D721Med (cell line): Measurements from ENCODE around the gene CHMP4B.
"Not testable (repeated sequence)": the region's sequence is repeated elsewhere in the genome, so short reads cannot be mapped to it uniquely, and the experiment has no call there.

Source experiments
- DNase-seq: peaks from one replicate; pipeline ENCODE4 v3.0.0; 2011; ENCODE audit warnings: low spot score; ENCODE audit not compliant: insufficient read length
- FAIRE-seq: peaks from 2 replicates; lab custom pipeline; 2011; peaks lifted over from hg19 to GRCh38; lab: Jason Lieb, UNC
- CTCF ChIP-seq: IDR thresholded peaks from 2 replicates; pipeline ENCODE4 v1.5.1; 2012; ENCODE audit warnings: mild to moderate bottlenecking, control low read depth; ENCODE audit not compliant: insufficient read depth; ENCODE audit errors: missing control alignments

Gene CHMP4B

DNA sequence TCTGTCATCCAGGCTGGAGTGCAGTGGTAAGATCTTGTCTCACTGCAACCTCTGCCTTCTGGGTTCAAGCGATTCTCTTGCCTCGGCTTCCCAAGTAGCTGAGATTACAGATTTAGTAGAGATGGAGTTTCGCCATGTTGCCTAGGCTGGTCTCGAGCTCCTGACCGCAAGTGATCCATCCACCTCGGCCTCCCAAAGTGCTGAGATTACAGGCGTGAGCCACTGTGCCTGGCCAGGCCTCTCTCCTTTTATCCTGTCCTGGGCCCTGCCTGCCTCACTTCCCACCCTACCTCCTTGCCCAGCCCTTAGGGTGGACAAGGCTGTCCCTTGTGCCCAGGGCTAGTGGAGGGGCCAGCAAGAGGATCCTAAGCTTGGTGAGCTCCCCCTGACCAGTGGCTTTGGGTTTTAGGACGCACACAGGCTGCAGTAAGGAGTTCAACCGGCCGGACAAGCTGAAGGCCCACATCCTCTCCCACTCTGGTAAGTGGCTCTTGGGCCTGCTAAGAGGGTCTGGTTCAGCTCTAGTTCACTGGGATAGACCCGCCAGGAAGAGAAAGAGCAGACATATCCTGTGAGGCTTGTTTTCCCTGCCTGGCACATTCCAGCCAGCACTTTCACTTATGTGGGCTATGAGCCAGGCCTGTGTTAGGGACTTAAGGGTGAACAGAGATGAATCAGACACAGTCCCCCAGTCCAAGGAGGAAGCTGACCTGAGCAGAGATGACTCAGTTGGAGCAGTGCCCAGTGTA is 21.9 kb upstream of the CHMP4B start:
- no peak for TF ChIP-seq CTCF
- DNase-seq: no peak
- FAIRE-seq: no peak

DNA sequence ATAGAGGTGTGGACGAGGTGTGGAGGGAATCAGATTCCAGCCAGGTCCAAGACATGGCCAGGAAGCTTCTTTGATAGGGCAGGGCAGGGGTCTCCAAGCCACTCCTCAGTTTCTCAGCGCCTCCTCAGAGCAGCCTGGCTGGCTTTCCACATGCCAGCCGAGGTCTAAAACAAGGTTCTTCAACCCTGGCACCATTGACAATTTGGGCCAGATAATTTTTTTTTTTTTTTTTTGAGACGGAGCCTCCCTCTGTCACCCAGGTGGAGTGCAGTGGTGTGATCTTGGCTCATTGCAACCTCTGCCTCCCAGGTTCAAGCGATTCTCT is 21.3 kb upstream of the CHMP4B start:
- no peak for TF ChIP-seq CTCF
- DNase-seq (no peak), FAIRE-seq (no peak)

DNA sequence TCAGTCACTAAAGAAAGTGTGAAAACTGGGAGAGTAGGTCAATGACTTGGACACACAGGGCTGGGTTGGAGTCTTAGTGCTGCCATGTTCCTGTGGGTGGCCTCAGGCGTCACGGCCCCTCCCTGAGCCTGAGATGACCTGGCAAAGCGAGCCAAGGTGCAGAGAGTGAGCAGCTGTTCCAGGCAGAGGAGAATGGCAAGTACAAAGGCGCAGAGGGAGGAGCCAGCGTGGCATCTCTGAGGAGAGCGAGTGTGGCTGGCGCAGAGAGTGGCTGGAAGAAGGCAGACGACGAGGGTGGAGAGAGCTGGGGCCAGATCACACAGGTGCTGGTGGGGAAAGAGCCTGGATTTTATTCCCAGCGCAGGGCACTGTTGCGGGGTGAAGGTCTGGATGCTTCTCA is 20.6 kb upstream of the CHMP4B start:
- FAIRE-seq (no peak), DNase-seq (no peak)
- TF ChIP-seq CTCF: no peak

- DNase-seq: no peak
- no peak for TF ChIP-seq CTCF
Measured at GRCh38 chr20:33791021-33791420, 20.1 kb upstream of the CHMP4B start.

DNA sequence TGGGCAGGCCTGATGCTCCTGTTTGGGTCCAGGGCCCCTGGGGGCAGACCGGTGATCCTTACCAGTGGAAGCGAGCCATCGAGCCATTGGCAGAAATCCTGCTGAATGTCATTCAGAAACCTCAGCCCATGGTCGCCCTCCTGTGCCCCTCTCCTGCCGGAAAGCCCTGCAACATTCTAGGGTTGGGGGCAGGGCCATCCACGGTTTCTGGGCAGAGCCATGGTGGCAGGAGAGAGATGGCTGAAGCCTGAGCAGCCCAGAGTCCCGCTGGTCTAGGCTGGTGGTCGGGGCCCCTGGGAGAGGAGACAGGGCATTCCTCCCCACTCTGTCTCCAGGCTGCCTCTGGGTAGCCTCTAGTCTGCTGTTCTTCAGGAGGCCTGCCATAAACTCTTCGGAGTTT is 19.6 kb upstream of the CHMP4B start:
- no peak for DNase-seq
- FAIRE-seq: no peak
- no peak for TF ChIP-seq CTCF

More at GRCh38 chr20:33791021-33791420, 20.1 kb upstream of the CHMP4B start:
- FAIRE-seq: no peak

DNA sequence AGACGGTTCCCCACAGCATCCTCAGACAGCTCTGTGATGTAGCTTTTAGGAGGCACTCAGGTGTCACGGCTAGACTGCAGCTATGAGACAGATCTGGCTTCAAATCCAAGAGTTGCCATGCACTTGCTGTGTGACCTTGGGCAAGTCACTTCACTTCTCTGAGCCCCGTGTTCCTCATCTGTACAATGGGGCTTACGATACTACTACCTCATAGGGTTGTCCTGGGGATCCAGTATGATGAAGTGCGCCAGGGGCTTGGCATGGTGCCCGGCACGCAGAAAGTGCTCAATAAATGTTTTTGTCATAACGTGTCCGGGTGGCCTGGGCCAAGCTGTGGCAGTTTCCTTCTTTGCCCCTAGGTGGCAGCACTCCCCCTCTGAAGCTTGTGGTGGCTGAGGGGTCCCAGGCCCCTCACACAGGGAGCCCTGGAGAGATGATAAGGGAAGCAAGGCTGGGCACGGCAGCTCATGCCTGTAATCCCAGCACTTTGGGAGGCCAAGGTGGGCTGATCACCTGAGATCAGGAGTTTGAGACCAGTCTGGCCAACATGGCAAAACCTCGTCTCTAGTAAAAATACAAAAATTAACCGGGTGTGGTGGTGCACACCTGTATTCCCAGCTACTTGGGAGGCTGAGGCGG is 19.1 kb upstream of the CHMP4B start:
- TF ChIP-seq CTCF: peak; percentile 79
- FAIRE-seq (no peak), DNase-seq (peak; percentile 73)

- not testable (repeated sequence) for DNase-seq, FAIRE-seq
Measured at GRCh38 chr20:33792598-33792989, 18.6 kb upstream of the CHMP4B start.
